ENCODE data around the gene CAMK1D.

The CAMK1D gene

DNA sequence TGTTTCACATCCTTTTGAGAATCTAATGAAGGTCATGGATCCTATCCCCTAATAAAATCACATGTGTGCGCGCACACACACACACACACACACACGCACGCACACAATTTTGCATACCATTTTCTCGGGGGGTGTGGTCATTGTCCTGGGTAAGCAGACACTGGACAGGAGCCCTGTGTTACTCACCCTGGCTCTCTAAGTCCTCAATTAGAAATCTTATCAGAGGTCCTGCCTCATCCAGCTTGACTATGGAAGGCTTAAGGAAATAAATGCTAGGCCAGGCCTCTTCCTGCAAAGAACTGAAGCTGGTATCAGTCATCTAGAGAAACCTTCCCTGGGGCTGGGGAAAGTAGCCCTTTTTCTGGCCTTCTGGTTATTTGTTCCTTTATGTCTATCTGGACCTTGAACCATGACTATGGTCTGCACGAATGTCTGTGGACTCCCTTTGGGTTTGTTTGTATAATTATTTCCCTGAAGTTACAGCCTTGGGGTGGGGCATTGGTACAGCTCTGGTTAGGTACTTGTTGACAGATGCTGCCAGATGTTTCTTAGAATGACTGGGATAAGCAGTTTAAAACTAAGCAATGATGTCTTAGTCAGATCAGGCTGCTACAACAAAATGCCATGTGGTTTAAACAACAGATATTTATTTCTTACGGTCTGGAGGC lies 443.7 kb downstream of the CAMK1D start:
- DNase-seq (no peak), ATAC-seq (no peak)
- Mint-ChIP-seq H3K27me3 (no peaks in the 10 kb centered on the region), H3K9me3 (no peaks in the 10 kb centered on the region), H3K27ac (no peak overlapping the region), H3K4me1 (no peaks in the 10 kb centered on the region), H3K36me3 (ENCODE audit: low read depth) (peaks cover 15% of the 10 kb centered on the region), H3K4me3 (no peak overlapping the region)

DNA sequence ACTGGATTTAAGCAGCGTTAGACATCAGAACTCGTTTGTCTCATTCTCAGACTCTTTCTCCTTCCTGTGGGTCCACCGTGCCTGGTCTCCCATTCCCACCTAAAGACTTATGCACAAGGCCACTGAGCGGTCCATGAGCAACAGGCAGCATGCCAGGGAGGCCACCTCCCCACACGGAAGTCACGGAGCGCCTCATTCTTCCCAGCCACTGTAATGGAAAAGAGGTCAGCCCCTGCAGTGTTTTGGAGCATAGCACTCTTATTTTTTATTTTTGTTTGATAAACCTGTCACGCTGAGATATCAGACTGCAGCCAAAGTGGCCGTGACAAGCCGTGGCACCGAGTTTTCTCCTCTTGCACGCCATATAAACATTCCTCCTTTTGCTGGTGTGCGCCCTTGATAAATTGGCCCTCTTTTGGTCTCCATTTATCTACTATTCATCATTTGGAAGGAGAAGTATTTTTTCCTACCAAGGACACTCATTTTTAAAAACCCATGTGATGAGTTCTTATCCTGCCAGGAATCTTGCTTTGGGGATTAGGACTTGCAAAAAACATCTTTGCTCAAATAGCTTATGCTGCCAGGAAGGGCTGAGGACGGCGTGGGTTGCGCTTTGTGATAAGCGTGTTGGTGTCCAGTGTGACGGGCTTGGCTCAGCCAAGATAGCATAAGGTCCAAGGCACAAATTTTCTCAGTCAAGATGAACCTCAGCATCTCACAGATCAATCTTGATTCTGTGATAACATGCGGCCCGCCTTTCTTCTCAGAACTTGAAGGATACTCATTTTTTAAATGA lies 446.2 kb downstream of the CAMK1D start:
- Mint-ChIP-seq H3K27me3 (no peaks in the 10 kb centered on the region), H3K27ac (no peak overlapping the region), H3K4me3 (no peak overlapping the region), H3K4me1 (no peaks in the 10 kb centered on the region), H3K9me3 (no peaks in the 10 kb centered on the region), H3K36me3 (ENCODE audit: low read depth) (peaks cover 14% of the 10 kb centered on the region)
- ATAC-seq (no peak), DNase-seq (no peak)

DNA sequence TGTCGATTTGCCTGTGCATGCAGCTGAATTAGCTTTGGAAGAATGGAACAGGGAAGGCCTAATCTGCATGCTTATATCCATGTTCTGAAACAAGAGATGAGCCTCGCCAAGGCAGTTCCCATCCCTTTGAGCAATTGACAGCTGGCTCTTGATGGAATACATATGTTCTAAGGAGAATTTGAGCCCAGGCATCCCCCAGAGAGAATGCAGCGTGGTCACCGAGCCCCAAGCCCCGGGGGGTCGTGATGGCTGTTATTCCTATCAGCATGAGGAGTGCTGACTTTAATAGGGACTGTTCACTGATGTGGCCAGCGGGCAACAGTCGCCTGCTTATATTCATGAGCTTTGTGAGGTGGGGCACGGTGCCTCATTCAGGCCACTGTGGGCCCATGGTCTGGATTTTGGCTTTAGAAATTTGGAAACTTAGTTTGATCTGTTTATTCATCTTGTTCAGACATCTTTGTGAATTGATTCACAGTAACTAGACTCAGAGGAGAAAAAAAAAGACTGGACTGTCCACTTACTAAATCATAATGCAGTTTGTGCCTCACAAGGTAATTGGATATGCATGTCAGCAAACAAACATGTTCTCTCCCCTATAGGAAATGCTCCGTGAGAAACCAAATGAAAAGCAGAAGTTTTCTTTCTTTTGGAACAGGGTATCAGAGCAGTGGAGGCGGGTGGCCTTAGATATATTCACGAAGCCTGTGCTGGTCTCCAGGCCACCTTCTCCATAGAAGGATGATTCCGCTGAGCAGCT lies 447.2 kb downstream of the CAMK1D start:
- H3K27ac Mint-ChIP-seq, result no peak overlapping the region
- H3K9me3 Mint-ChIP-seq, result no peaks in the 10 kb centered on the region
- peaks cover 11% of the 10 kb centered on the region for H3K36me3 Mint-ChIP-seq (ENCODE audit: low read depth)
- no peaks in the 10 kb centered on the region for H3K4me1 Mint-ChIP-seq
- no peak for ATAC-seq
- H3K27me3 Mint-ChIP-seq, result no peaks in the 10 kb centered on the region
- DNase-seq, result no peak
- no peak overlapping the region for H3K4me3 Mint-ChIP-seq

DNA sequence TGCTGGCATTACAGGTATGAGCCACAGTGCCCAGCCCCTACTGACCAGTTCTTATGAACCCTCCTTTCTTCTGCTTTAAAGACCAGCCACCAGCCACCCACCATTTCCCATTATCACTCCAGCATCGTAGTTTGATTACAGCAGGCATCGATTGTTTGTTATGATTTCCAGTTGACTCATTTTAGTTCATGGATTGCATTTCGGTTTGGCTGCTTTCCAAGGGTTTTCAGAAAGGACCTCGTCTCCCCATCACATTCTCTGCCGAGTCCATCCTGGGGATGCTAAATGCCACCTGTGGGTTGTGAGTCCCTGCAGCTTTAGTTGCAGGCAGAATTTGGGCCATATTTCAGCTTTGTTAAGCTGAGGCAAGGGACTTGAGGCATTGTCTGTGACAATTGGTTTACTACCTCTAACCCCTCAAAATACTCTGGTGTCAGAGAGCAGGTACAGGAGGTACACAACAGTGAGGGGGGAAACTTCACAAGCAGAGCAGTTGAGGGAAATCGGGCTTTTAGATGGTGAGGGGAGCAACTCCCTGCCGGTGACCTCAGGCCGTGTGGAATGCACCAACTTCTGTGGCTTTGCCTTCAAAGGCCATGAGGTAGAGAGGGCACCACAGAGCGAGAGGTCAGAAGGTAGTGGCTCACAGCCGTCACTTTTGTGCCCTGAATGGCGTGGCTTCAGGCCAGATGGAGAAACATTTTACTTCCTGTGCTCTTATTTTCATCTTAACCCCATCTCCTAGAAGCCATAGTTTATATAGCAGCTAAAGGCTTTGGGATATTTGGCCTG lies 448.3 kb downstream of the CAMK1D start:
- no peak overlapping the region for H3K27ac Mint-ChIP-seq
- DNase-seq (no peak), ATAC-seq (no peak)
- H3K9me3 Mint-ChIP-seq, result no peaks in the 10 kb centered on the region
- H3K36me3 Mint-ChIP-seq (ENCODE audit: low read depth), result peaks cover 11% of the 10 kb centered on the region
- H3K4me1 Mint-ChIP-seq, result no peaks in the 10 kb centered on the region
- no peaks in the 10 kb centered on the region for H3K27me3 Mint-ChIP-seq
- H3K4me3 Mint-ChIP-seq, result no peak overlapping the region

DNA sequence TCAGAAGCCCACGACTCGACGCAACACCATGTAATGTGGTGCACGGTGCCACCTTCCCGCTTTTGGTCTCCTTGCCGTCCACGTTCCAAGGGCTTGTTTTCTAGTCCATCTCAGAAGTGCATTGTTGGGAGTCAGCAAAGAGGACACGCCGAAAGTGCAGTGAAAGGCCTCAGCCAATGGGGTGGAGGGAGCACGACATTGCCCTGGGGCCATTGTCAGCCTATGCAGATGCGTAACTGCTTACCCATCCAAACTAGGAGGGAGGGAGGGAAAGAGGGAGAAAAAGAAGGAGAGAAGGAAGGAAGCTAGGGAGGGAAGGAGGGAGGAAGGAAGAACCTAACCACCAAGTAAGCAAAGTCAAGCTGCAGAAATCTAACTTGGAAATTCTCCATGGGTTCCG lies 449.8 kb downstream of the CAMK1D start:
- peaks cover 8% of the 10 kb centered on the region for H3K36me3 Mint-ChIP-seq (ENCODE audit: low read depth)
- no peaks in the 10 kb centered on the region for H3K27me3 Mint-ChIP-seq
- DNase-seq (no peak), ATAC-seq (no peak)
- no peak overlapping the region for H3K4me3 Mint-ChIP-seq
- no peak overlapping the region for H3K27ac Mint-ChIP-seq
- H3K4me1 Mint-ChIP-seq, result no peaks in the 10 kb centered on the region
- no peaks in the 10 kb centered on the region for H3K9me3 Mint-ChIP-seq

DNA sequence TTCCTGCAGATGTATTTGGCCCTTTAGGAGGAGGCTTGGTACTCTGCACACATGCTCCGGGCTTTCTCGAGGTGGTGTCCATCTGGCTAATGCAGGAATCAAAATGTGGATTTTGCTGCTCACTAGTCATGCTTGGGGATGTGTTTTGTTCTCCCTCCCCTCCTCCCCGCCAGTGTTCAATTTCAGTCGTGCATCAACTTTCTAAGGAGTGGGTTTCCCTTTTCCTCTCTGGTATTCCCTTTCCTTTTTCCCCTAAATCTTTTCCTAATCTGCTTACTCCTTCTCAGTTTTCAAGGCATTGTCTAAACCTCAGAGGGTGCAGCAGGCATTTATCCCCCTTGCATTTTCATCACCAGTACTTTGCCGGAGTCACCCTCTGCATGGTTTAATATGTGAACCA lies 450.4 kb downstream of the CAMK1D start:
- Mint-ChIP-seq H3K27ac (no peak overlapping the region), H3K27me3 (no peaks in the 10 kb centered on the region), H3K4me3 (no peak overlapping the region), H3K4me1 (no peaks in the 10 kb centered on the region), H3K9me3 (no peaks in the 10 kb centered on the region), H3K36me3 (ENCODE audit: low read depth) (peaks cover 8% of the 10 kb centered on the region)
- DNase-seq, result no peak
- ATAC-seq, result no peak

DNA sequence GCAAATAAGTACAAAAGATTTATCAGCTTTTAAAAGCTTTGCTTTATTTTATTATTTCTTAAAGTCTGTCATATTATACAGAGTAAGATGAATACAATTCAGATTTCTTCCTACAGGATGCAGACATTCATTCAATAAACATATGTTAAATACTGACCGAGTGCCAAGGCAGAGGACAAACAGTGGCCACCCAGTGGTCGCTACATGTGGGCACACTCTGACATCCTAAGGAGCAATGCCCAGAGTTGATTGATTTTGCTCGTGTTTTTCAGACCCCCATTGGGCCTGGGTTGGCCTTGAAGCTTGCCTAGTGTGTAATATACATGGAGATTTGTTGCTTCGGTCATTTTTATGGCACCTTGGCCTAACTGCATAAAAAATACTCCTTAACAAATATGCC lies 451.0 kb downstream of the CAMK1D start:
- H3K9me3 Mint-ChIP-seq, result no peaks in the 10 kb centered on the region
- H3K4me1 Mint-ChIP-seq, result no peaks in the 10 kb centered on the region
- no peaks in the 10 kb centered on the region for H3K27me3 Mint-ChIP-seq
- DNase-seq (no peak), ATAC-seq (no peak)
- H3K27ac Mint-ChIP-seq, result no peak overlapping the region
- H3K4me3 Mint-ChIP-seq, result no peak overlapping the region
- peaks cover 8% of the 10 kb centered on the region for H3K36me3 Mint-ChIP-seq (ENCODE audit: low read depth)

DNA sequence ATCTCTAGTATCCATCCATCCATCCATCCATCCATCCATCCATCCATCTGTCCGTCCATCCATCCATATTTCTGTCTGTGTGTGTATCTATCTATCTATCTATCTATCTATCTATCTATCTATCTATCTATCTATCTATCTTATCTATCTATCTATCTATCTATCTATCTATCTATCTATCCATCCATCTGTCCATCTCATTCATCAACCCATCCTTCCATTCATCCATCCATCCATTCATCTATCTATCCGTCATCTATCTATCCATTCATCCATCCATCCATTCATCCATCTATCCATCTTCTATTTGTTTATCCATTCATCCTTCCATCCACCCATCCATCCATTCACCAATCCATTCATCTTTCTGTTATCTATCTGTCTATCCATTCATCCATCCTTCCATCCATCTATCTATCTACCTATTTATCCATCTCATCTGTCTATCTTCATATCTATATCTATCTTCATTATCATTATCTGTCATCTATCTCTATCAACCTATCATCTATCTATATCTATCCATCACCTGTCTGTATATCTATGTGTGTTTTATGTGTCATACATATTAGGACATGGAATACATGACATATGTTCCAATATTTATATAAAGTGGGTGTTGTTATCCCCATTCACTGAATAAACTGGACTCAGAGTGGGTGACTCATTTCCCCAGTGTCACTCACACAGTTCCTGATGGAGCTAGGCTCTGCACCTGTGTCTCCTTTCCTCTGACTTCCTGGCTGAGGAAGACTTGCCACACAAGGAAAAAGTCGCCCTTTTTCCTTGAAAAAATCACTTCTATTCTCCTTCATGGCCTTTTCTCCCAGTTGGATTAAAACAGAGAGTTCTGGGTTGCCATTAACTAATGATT lies 452.1 kb downstream of the CAMK1D start:
- Mint-ChIP-seq H3K27ac (no peak overlapping the region), H3K4me3 (no peak overlapping the region), H3K36me3 (ENCODE audit: low read depth) (peaks cover 5% of the 10 kb centered on the region), H3K4me1 (no peaks in the 10 kb centered on the region), H3K9me3 (no peaks in the 10 kb centered on the region), H3K27me3 (no peaks in the 10 kb centered on the region)
- ATAC-seq (no peak), DNase-seq (no peak)

DNA sequence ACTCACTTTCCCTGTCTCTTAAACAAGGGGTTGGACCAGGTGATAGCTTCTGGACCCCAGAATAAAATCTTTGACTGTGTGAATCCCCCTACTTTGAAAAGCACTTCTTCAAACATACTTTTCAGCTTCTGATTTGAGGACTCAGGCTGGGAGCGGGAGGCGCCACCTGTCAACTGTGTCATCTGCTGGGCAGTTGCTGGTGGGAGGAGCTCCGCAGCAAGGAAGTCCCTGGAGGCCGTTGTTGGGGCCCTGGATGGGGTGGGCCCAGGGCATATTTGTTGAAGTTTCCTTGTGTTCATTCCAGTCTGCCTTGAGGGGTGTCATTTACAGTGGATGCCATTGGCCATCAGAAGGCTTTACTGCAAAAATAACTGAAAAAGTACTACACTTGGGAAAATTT lies 454.4 kb downstream of the CAMK1D start:
- no peak overlapping the region for H3K4me3 Mint-ChIP-seq
- no peaks in the 10 kb centered on the region for H3K4me1 Mint-ChIP-seq
- DNase-seq (no peak), ATAC-seq (no peak)
- H3K27ac Mint-ChIP-seq, result no peak overlapping the region
- no peaks in the 10 kb centered on the region for H3K9me3 Mint-ChIP-seq
- H3K36me3 Mint-ChIP-seq (ENCODE audit: low read depth), result peaks cover 3% of the 10 kb centered on the region
- no peaks in the 10 kb centered on the region for H3K27me3 Mint-ChIP-seq

DNA sequence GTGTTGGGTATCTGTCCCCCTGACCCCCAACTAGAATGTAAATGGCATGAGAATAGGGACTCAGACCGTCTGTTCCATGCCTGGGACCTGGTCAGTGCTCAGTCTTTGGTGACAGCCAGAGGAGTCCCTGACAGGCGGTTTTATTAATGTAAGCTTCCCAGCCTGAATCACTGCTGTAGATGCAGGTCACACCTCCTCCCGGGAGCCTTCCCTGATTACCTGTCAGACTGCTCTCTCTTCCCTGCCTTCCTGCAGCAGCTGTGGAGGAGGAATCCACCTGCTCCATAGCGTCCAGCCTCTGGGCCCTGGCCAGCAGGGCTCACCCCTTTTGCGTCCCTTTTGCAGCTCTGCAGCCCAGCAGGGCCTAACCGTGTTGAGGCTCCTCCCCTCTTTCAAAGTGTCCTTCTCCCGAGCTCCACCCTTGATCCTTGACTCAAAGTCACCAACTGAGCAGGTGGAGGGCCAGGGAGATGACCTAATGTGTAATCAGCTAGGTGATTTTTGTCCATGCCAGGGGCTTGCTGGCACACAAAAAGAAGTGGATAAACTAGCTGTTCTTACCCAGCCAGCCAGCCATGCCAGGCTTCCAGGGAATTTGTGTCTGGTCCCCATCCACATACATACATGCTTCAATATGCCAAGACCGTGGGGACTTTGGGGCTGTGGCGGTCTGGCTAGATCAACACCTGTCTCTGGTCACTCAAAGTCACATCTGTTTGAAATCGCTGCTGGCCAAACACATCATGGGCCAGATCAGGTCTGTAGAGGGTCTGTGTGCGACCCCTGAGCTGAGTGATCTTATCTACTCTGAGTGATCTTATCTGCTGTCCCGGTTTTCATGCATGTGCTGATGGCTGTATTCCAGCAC lies 457.1 kb downstream of the CAMK1D start:
- DNase-seq, result no peak
- Mint-ChIP-seq H3K9me3 (no peaks in the 10 kb centered on the region), H3K4me1 (no peaks in the 10 kb centered on the region), H3K36me3 (ENCODE audit: low read depth) (peaks cover 7% of the 10 kb centered on the region), H3K4me3 (no peak overlapping the region), H3K27me3 (no peaks in the 10 kb centered on the region), H3K27ac (no peak overlapping the region)
- no peak for ATAC-seq

DNA sequence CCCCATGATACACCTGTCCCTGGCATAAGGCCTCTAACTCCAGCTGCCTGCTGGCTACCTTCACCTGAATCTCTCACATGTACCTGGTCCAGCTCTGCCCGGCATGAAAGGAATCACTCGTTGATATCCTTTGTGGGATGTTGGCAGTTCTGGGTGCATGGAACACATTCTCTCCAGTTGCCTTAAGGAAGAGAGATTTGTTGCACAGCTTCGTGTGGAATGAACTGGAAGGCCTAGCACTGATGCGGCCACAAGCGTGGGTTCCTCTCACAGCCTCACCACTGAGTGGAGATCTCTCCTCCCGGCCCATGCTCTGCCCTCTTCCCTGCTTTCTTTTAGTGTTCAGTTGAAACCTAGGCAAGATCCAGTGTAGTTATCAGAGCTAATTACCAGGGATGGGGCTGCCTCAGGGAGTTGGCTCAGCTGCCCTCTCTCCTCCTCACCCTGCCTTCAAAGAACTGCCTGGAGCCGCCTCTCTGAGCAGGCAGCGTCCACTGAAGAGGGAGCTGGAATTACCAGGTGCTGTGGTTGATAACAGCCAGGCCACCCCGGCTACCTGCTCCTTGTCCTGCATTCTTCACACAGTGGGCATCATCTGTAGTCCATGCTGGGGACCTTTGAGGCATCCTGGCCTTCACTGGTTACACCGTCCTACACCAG lies 457.9 kb downstream of the CAMK1D start:
- ATAC-seq, result no peak
- H3K27ac Mint-ChIP-seq, result no peak overlapping the region

DNA sequence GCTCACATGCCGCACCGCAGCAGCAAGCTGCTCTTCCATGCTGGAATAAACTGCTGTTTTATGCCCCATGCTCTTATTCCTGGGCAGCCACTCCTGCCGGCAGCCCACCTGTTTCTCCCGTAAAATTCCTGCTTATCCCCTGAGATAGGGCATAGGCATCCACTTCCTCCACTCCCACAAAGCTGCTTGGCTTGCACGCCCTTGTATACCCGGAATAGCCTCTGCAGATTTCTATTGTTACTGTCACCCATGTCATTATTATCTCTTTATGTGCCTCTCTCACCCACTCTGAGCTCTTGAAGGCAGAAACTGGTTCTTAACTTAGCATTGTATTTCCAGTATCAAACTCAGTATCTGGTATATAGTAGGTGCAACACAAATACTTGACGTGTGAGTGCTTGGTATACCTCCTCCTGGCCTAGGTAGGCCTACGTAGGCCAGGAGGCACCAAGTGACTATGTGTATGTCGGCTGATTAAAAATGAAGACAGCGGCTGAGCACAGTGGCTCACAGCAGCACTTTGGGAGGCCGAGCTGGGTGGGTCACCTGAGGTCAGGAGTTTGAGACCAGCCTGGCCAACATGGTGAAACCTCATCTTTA lies 458.8 kb downstream of the CAMK1D start:
- DNase-seq (no peak), ATAC-seq (no peak)
- Mint-ChIP-seq H3K4me1 (no peaks in the 10 kb centered on the region), H3K27me3 (no peaks in the 10 kb centered on the region), H3K27ac (no peak overlapping the region), H3K36me3 (ENCODE audit: low read depth) (peaks cover 14% of the 10 kb centered on the region), H3K4me3 (no peak overlapping the region), H3K9me3 (peaks cover under 1% of the 10 kb centered on the region)

More for the DNA sequence above, 457.9 kb downstream of the CAMK1D start:
- DNase-seq, result no peak
- Mint-ChIP-seq H3K9me3 (no peaks in the 10 kb centered on the region), H3K27me3 (no peaks in the 10 kb centered on the region), H3K36me3 (ENCODE audit: low read depth) (peaks cover 10% of the 10 kb centered on the region), H3K4me1 (no peaks in the 10 kb centered on the region), H3K4me3 (no peak overlapping the region)

All from activated naive CD8-positive, alpha-beta T cell treated with anti-CD3 and anti-CD28 coated beads, Interleukin-2, amount 50 U/mL, for 24 hours (primary cell).